ENCODE measurements around the gene LRRC7.
"Not testable (repeated sequence)": the region's sequence is repeated elsewhere in the genome, so short reads cannot be mapped to it uniquely, and the experiment has no call there.

LRRC7 gene

GRCh38 chr1:69697340-69697739 is 129.6 kb downstream of the LRRC7 start:
- DNase-seq (ENCODE audit: low spot score) = no peak

- DNase-seq (ENCODE audit: low spot score) = no peak
Observed at GRCh38 chr1:69700770-69701169, 133.0 kb downstream of the LRRC7 start.

- DNase-seq (ENCODE audit: low spot score) = no peak
Observed at GRCh38 chr1:69702085-69702484, 134.4 kb downstream of the LRRC7 start.

- no peak for DNase-seq (ENCODE audit: low spot score)
Observed at GRCh38 chr1:69706473-69706872, 138.8 kb downstream of the LRRC7 start.

- DNase-seq (ENCODE audit: low spot score) = no peak
Observed at GRCh38 chr1:69707103-69707502, 139.4 kb downstream of the LRRC7 start.

- no peak for DNase-seq (ENCODE audit: low spot score)
Observed at GRCh38 chr1:69710484-69711189, 142.9 kb downstream of the LRRC7 start.

GRCh38 chr1:69711190-69711930 is 143.6 kb downstream of the LRRC7 start:
- no peak for DNase-seq (ENCODE audit: low spot score)

GRCh38 chr1:69717834-69718233 is 150.1 kb downstream of the LRRC7 start:
- not testable (repeated sequence) for DNase-seq (ENCODE audit: low spot score)

- DNase-seq (ENCODE audit: low spot score) = no peak
Observed at GRCh38 chr1:69728206-69728605, 160.5 kb downstream of the LRRC7 start.

GRCh38 chr1:69733061-69733460 is 165.3 kb downstream of the LRRC7 start:
- DNase-seq (ENCODE audit: low spot score) = no peak

- peak; percentile 1 for DNase-seq (ENCODE audit: low spot score)
Observed at GRCh38 chr1:69737527-69738185, 169.9 kb downstream of the LRRC7 start.

GRCh38 chr1:69738458-69739250 is 170.9 kb downstream of the LRRC7 start:
- DNase-seq (ENCODE audit: low spot score) = no peak

GRCh38 chr1:69739251-69739605 is 171.5 kb downstream of the LRRC7 start:
- no peak for DNase-seq (ENCODE audit: low spot score)

- DNase-seq (ENCODE audit: low spot score) = no peak
Observed at GRCh38 chr1:69743146-69743545, 175.4 kb downstream of the LRRC7 start.

GRCh38 chr1:69744381-69744780 is 176.7 kb downstream of the LRRC7 start:
- DNase-seq (ENCODE audit: low spot score) = no peak

GRCh38 chr1:69747207-69747606 is 179.5 kb downstream of the LRRC7 start:
- DNase-seq (ENCODE audit: low spot score) = no peak

- no peak for DNase-seq (ENCODE audit: low spot score)
Observed at GRCh38 chr1:69750638-69751037, 182.9 kb downstream of the LRRC7 start.

- no peak for DNase-seq (ENCODE audit: low spot score)
Observed at GRCh38 chr1:69752831-69753230, 185.1 kb downstream of the LRRC7 start.

- no peak for DNase-seq (ENCODE audit: low spot score)
Observed at GRCh38 chr1:69754521-69754920, 186.8 kb downstream of the LRRC7 start.

- no peak for DNase-seq (ENCODE audit: low spot score)
Observed at GRCh38 chr1:69755647-69756046, 187.9 kb downstream of the LRRC7 start.

- DNase-seq (ENCODE audit: low spot score) = no peak
Observed at GRCh38 chr1:69765951-69766350, 198.2 kb downstream of the LRRC7 start.

- DNase-seq (ENCODE audit: low spot score) = no peak
Observed at GRCh38 chr1:69766431-69767180, 198.9 kb downstream of the LRRC7 start.

All from hepatic stellate cell (primary cell).